ENCODE results near the gene RNPEPL1.

Gene RNPEPL1

DNA sequence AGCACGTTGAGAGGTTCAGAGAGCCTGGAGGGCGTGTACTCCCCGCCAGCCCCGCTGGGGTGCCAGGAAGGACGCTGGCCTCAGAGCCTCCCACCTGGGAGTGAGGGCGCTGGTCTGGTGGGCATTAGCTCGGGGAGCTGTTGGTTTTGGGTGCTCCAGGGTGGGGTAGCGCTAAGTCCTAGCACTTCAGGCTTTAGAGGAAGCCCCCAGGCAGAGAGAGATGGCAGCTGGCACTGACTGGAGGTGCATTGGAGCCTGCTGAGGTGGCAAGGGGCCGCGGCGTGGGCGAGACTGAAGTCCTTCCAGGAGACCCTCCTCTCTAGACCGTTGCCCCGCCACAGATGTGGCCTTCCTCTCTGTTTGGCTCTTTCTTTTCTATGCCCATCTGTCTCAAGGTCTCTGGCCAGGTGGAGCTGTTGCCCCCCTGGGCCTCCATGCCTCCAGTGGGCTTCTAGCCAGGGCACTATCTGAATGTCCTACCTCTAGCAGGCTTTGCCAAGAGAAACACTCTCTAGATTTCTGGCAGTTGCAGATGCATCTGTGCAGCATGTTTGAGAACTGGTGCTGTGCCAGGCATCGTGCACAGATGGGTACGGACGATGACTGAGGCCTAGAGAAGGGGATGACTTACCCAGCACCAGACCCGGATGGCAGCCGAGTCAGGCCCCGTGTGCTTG, 24.9 kb downstream of the RNPEPL1 start:
- peak; percentile 30 for DNase-seq

DNA sequence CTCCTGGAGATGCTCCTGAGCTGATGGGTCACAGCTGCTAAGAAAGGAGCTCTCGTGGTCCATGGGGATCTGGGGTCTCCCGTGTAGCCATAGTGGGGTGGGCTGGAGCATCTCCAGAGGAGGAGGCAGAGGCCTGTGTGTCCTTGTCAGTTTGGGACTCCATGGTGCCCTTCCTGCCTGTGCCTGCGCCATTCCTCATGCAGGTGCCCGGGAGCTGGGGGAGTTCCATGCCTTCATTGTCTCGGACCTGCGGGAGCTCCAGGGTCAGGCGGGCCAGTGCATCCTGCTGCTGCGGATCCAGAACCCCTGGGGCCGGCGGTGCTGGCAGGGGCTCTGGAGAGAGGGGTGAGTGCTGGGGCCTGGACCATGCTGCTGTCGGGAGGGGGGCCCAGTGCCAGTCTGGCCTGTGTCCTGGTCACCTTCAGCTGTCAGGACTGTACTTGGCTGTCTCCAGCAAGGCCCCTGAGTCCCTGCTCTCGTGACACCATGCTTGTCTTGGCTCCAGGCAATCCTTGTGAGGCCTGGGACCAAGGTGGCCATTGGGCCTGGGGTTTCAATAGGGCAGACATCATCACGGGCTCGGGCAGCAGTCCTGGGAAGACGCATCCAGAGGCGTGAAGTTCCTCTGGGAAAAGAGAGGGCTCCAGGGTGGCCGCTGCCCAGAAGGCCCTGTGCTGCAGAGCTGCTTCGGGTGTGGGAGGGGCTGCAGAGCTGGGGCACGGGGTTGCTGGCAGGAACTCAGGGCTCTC, 25.6 kb downstream of the RNPEPL1 start:
- no peak for DNase-seq

DNA sequence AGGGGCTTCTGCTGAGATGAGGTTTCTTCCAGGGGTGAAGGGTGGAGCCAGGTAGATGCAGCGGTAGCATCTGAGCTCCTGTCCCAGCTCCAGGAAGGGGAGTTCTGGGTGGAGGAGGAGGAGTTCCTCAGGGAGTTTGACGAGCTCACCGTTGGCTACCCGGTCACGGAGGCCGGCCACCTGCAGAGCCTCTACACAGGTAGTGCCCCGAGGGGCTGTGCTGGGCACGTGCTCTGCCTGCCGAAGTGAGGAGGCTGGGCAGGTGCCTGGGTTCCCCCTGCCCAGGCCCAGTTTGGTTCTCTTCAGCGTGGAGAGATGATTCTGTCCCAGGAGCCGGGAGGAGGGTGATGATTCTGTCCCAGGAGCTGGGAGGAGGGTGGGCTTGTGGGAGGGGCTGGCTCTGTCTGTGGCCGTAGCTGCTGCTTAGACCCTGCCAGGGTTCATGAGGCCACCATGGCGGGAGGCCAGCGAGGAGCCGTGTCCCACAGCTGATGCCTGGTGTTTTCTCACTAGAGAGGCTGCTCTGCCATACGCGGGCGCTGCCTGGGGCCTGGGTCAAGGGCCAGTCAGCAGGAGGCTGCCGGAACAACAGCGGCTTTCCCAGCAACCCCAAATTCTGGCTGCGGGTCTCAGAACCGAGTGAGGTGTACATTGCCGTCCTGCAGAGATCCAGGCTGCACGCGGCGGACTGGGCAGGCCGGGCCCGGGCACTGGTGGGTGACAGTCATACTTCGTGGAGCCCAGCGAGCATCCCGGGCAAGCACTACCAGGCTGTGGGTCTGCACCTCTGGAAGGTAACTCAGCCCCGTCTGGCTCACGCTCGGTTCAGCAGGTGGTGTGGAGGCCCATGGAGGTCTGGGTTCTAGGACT, 26.5 kb downstream of the RNPEPL1 start:
- no peak for DNase-seq

DNA sequence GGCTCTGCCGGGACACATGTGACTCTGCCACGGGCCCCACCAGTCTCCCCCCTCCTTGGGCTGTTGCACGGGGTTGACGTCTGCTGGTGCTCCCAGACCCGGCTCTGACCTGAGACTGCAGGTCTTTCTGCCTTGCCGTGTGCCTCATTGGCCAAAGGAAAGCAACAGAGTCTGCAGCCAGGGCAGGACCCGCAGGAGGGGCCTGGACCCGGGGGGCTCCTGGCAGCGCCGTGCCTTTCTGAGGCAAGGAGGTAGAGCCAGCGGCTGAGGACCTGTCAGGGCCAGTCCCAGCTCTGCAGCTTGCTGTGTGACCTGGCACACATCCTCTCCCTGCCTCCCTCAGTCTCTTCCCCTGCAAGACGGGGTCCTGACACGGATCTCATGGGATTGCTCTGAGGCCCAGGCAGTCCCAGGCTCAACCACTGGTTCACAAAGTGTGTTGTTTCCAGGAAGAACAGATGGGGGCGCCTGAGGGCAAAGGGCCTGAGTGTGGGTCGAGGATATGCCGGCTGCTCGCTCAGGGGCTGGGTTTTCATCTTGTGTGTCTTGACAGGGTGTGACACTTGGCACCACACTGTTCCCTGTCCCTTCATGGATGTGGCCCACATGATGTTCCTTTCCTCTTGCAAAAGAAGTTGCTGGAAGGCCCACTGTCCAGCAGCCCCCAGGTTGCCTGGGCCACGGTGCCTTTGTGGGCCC, 27.2 kb downstream of the RNPEPL1 start:
- DNase-seq = no peak

DNA sequence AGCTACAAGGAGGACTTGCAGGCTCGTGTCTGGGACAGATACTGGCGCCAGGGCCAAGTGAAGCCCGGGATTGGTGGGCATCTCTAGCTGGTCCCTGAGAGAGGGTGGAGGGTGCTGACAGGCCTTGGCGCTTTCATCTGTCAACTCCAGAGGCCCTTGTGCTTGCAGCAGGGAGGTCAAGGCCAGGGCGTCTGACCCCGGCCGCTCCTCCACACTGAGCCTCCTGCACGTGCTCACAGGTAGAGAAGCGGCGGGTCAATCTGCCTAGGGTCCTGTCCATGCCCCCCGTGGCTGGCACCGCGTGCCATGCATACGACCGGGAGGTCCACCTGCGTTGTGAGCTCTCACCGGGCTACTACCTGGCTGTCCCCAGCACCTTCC, 27.8 kb downstream of the RNPEPL1 start:
- no peak for DNase-seq

DNA sequence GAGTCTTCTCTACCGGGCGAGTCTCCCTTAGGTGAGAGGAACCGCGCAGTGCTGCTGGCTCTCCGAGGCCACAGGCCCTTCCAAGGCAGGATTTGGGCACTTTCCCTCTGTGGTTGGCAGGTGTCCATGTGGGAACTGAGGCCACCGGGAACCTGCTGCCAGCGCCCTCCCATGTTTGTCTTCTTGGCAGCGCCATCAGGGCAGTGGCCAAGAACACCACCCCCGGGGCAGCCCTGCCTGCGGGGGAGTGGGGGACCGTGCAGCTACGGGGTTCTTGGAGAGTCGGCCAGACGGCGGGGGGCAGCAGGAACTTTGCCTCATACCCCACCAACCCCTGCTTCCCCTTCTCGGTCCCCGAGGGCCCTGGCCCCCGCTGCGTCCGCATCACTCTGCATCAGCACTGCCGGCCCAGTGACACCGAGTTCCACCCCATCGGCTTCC, 28.2 kb downstream of the RNPEPL1 start:
- peak; percentile 38 for DNase-seq

DNA sequence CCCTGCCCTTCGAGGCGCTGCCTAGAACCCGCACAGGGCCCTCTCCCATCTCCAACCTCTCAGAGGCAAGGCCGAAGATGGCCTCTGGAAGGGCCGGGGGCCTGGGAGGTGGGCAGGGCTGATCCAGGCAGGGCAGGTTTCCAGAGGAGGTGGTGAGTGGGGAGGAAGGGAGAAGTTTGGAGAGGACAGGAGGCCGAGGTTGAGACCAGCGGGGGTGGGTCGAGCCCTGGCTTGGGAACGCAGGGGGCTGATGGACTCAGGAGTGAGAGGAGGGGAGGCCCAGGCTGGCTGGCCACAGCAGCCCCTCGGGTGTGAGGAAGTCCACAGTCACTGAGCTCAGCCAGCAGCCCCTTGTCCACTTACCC, 28.8 kb downstream of the RNPEPL1 start:
- no peak for DNase-seq

DNA sequence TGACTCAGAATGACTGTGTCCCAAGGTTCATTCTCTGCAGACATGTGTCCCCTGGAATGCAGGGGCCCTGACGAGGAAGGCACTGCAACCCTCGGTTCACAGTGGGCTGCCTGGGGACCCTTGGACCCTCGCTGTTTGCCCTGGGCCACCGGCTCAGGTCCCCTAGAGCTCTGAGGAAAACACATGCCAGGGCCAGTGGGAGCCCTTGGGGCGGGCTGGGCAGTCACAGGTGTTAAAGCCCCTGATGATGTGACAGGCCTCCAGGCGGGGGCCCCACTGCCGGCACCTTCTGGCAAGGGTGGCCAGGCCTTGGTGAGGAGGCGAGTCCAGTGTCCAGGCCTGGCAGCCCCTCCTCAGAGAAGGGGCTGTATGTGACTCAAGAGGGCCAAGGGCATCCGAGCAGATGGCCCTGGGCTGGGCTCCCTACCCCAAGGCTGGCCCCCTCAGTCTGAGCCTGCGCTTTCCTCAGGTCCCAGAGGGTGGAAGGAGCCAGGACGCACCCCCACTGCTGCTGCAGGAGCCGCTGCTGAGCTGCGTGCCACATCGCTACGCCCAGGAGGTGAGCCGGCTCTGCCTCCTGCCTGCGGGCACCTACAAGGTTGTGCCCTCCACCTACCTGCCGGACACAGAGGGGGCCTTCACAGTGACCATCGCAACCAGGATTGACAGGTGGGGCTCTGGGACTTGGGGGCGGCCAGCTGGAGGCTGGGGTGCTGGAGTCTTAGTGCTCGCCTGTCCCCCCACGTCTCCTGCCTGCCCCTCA, 29.3 kb downstream of the RNPEPL1 start:
- DNase-seq = no peak

DNA sequence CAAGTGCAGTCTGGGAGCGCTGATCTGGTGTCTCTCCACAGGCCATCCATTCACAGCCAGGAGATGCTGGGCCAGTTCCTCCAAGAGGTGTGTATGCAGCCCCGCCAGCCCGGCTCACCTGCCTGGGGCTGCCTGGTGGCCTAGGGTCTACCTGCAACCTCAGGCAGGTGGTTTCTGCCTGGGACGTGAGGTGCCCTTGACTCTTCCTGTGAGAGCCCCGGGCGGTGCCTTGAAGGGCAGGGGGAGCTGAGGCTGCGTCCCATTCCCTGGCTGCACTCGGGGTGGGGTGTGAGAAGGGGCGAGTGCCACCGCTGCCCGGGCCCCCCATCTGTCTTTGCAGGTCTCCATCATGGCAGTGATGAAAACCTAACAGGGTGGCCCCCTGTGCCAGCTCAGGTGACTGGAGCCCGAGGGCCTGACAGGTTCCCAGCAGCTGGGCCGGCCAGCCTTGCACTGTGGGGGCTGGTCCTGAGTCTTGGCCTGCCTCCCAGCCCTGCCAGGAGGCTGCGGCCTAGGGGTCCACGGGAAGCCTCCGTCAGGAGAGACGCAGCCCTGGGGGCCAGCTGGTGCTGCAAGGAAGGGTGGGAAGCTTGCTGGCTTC, 30.1 kb downstream of the RNPEPL1 start:
- DNase-seq = no peak

DNA sequence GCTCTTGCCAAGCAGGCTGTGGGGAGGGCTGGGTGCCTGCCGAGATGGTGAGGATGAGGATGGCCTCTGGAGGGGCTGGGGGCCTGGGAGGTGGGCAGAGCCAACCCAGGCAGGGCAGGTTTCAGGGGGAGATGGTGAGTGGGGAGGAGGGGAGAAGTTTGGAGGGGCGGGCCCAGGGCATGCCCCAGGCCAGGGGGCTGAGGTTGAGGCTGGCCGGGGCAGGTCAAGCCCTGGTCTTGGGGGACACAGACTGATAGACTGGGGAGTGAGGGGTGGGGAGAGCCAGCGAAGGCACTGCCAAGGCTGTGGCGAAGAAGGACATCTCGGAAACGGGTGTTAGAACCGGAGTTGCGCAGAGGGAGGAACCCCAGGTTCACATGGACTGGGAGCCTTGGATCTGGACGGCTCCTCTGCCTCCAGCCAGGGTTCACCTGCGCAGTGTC, 30.9 kb downstream of the RNPEPL1 start:
- no peak for DNase-seq

DNA sequence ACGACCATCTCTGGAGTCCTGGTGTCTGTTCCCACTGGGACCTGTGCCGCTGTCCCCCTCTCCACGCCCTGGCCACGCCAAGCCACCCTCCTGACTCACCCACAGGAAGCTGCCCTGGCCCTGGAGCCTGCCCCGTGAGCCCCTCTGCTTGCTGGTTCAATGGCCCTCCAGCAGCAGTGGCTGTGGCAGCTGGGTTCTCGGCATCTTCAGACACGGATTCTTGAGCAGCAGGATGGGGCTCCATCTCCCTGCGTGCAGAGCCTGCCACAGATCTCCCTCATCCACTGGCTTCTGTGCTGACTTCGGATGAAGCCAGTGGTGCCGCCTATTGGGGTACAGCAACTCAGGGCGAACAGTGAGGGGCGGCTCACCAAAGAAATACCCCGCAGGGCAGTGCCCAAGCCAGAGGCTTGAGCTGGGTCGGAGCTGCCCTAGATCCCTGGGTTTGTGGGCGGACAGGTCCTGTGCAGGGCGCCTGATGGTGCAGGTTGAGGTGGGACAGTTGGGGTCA, 32.2 kb downstream of the RNPEPL1 start:
- DNase-seq = no peak

DNA sequence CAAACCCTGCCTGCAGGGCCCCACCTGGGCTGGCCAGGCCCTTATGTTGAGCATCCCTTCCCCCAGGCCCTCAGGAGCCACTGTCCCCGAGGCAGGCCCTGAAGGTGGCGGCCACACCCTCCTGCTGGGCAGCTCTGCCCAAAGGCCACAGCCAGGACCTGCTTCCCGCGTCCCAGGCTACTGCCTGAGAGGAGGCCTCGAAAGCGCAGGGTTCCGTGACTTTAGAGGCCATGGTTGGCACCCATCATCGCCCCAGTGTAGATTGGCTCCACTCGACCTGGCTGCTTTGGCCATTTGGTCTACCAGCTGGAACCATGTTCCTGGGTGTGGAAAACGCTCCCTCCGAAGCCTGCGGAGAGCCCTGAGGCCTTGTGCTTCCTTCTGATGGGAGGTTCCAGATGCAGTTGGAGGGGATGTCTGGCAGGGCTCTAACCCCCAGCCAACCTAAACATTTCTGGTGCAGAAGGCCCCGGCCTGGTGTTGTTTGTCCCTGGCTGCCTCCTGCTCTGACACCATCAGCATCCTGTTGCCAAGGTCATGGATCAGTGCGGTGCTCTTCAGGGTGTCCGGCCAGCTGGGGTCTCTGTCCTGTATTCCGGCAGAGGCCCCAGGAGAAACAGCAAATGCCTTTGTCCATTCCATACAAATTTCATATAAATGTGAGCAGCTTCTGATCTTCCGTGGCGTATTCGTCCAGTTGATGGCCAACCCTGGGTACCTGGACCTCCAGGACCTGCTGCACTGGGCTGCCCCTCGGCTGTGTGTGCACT, 33.0 kb downstream of the RNPEPL1 start:
- DNase-seq = no peak

DNA sequence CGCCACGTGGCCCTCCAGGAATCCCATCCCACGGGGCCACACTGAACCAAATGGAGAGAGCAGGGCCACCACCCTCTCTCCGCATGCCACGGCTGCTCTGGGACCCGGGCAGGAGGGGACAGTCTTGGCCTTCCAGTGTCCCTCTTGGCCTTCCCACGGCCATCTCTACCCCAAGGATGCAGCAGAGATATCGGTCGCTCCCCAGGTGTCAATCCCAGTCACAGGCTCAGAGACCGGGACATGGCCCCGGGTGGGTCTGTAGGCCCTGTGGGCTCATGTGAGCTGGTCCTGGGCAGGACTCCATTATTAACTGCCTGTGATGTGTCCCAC, 33.5 kb downstream of the RNPEPL1 start:
- no peak for DNase-seq

DNA sequence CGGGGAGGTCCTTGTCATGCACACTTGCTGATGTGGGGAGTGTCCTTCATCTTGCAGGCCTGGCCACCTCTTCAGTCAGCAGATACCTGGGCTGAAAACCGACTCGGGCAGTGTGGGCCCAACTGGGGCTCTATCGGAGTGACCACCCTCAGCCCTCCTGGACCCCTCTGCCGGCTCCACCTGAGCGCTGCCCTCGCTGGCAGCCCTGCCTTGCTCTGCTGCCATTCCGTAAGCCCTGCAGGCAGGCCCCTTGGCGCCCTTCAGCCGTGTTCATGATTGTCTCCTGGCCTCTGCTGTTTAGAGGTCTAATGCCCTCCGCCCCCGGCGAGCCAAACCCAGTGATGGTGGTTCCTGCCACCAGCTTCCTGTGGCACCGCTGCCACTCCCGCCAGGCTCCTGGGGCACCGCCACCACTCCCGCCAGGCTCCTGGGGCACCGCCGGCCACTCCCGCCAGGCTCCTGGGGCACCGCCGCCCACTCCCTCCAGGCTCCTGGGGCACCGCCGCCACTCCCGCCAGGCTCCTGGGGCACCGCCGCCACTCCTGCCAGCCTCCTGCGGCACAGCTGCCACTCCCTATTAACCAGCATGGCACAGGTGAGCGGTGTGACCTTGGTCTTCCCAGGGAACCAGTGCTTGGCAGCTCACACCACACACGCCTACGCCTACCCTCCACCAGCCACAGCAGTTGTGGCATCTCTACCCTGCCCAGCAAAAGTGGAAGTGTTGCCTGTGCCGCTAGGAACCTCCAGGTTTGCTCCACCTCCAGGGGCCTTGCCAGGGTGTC, 34.2 kb downstream of the RNPEPL1 start:
- no peak for DNase-seq

DNA sequence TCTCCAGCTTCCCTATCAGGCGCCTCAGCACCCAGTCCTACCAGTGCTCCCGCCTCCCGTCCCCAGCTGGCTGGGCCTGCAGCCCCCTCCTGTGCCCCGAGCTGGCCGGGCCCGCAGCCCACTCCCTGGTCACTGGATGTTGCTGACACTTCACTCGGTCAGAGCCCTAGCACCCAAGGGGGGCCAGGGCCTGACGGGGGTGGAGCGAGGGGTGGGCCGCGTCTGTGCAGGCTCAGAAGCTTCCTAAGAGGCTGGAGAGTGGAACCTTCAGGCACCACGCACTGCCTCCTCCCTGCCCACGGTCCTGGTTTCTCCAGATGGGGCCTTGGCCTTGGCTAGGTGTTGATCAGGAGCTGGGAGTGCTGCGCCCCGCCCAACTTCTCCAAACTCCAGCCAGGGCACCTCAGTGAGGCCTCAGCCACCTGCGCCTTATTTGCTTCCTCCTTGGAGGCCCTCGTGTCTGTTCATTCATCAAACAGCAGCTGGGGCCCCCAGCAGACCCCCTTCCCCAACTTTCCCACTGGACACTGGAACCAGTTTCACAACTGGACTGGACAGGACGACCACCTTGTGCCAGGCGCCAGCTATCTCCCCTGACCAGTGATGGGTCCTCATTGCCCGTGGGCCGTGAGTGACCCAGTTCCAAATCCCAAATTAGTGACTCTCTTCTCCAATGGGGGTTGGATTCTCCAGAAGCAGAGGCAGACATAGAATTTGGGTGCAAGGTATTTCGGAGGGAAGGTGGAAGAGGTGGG, 35.0 kb downstream of the RNPEPL1 start:
- DNase-seq = no peak

DNA sequence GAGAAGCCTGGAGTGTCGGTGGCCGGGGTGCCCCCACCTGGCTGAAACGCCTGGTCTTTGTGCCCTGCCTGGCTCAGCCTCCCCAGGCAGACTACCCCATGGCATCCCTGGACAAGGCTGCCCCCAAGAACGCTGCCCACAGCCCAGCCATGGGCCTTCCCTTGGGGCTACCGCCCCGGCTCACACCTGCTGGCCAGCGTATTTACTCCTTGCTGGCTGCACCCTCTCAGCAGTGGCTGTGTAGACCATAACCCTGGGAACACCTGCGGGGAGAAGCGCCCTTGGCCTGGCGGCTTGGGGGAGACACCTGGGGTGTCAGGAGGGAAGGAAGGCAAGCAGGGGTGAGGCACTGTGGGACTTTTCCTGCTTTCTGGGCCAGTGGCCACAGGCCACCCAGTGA, 35.6 kb downstream of the RNPEPL1 start:
- DNase-seq = no peak

DNA sequence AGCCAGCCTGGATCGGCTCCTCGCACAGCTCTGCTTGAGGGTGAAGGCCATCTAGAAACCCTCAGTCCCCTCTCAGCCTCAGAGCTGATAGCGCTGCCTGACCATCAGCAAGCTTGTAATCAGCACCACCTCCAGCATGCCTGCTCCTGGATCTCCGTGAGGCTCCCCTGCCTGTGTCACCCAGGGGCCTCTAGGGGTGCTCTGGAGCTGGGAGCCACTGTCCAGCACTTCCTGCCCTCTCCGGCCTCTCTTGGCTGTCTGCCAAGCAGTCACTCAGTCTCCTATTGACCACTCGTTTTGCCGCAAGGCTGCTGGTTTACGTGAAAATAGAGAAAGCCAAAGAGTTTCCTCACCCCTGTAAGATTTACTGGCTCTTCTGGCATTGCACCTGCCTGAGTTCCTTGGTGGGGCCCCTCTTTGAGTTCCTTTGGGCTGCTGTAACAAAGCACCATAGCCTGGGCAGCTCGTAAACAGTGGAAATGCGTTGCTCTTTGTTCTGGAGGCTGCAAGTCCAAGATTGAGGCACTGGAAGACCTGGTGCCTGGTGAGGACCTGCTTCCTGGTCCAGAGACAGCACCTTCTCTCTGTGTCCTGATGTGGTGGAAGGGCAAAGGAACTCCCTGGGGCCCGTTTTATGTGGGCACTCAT, 36.1 kb downstream of the RNPEPL1 start:
- no peak for DNase-seq

DNA sequence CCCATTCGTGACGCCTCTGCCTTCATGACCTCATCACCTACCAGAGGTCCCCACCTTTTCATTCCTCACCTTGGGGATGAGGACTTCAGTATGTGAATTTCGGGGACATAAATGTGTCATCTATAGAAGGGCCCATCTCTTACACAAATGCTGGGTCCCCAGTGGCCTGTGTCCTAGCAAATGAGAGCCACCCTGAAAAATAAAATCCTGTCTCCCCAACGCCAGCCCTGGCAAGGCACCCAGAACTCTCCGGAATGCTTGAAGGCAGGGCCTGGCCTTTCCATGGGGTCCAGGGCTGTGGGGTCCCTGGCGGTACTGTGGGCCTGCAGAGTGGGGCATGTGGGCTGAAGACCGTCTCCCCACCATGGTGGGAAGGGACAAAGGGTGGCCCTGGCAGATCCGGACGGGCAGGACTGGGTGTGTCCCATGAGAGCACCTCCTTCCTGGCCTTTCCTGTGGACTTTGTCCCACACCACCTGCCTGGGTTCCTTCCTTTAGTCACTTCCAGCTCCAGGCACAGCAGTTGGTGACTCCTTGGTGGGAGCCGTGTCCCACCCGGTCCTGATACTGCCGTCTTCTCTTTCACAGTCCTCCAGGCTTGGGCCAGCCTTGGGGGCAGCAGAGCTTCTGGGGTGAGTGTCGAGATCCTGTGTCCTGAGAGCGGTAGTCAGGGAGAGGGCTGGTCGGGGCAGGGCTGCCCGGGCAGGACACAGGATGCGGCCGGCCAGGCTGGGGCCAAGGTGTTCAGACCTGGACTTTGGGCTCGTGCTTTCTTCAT, 36.8 kb downstream of the RNPEPL1 start:
- DNase-seq = no peak

All from NCI-H1092 treated with DMSO at 0.1 percent for 48 hours (cell line).